MM.1S (cell line): Measurements from ENCODE around the gene ZNF254.

ENCODE experiments used
- EZH2 ChIP-seq: fragments of 300-600 bp; sonication (generic); optimal IDR thresholded peaks from 2 replicates; pipeline ENCODE3; 2017; ENCODE audit warnings: low read depth, mild to moderate bottlenecking, antibody characterized with exemption, low read length, mixed read lengths
- TF ChIP-seq, protein P1 (sequence below): fragments of 300-600 bp; sonication (generic); IDR thresholded peaks from 2 replicates; pipeline ENCODE4 v1.5.1; 2016; ENCODE audit warnings: antibody characterized with exemption, low read length, mixed read lengths

GRCh38 chr19:24057144-24057543, 29.8 kb upstream of the ZNF254 start:
- TF ChIP-seq, protein P1, sequence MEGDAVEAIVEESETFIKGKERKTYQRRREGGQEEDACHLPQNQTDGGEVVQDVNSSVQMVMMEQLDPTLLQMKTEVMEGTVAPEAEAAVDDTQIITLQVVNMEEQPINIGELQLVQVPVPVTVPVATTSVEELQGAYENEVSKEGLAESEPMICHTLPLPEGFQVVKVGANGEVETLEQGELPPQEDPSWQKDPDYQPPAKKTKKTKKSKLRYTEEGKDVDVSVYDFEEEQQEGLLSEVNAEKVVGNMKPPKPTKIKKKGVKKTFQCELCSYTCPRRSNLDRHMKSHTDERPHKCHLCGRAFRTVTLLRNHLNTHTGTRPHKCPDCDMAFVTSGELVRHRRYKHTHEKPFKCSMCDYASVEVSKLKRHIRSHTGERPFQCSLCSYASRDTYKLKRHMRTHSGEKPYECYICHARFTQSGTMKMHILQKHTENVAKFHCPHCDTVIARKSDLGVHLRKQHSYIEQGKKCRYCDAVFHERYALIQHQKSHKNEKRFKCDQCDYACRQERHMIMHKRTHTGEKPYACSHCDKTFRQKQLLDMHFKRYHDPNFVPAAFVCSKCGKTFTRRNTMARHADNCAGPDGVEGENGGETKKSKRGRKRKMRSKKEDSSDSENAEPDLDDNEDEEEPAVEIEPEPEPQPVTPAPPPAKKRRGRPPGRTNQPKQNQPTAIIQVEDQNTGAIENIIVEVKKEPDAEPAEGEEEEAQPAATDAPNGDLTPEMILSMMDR, result no peak
- TF ChIP-seq EZH2, result no peak
